PC-9 (cell line): ENCODE data around the gene DBF4B.

Source experiments
- EZH2 ChIP-seq: fragments of 200-600 bp; sonication (generic); IDR thresholded peaks from 2 replicates; pipeline ENCODE4 v1.8.0; 2017; ENCODE audit warnings: antibody characterized with exemption, low read depth
- TF ChIP-seq, protein P1 (sequence below): fragments of 200-600 bp; sonication (generic); conservative IDR thresholded peaks from 2 replicates; pipeline ENCODE4 v1.6.1; 2017; ENCODE audit warnings: mixed run types, antibody characterized with exemption, mild to moderate bottlenecking, moderate library complexity

DNA sequence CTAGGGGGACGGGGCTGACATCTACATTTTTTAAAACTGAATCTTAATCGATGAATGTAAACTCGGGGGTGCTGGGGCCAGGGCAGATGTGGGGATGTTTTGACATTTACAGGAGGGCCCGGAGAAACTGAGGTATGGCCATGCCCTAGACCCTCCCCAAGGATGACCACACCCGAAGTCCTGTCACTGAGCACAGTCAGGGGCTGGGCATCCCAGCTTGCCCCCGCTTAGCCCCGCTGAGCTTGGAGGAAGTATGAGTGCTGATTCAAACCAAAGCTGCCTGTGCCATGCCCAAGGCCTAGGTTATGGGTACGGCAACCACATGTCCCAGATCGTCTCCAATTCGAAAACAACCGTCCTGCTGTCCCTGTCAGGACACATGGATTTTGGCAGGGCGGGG lies 71.7 kb downstream of the DBF4B start:
- TF ChIP-seq, protein P1, sequence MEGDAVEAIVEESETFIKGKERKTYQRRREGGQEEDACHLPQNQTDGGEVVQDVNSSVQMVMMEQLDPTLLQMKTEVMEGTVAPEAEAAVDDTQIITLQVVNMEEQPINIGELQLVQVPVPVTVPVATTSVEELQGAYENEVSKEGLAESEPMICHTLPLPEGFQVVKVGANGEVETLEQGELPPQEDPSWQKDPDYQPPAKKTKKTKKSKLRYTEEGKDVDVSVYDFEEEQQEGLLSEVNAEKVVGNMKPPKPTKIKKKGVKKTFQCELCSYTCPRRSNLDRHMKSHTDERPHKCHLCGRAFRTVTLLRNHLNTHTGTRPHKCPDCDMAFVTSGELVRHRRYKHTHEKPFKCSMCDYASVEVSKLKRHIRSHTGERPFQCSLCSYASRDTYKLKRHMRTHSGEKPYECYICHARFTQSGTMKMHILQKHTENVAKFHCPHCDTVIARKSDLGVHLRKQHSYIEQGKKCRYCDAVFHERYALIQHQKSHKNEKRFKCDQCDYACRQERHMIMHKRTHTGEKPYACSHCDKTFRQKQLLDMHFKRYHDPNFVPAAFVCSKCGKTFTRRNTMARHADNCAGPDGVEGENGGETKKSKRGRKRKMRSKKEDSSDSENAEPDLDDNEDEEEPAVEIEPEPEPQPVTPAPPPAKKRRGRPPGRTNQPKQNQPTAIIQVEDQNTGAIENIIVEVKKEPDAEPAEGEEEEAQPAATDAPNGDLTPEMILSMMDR, result no peak
- TF ChIP-seq EZH2, result no peak
